Measurements from ENCODE around the gene TSC1. TPM values are rescaled to one million over a fixed set of nuclear protein-coding genes. Genes with fewer than 3 reads are reported as not detected.

The TSC1 gene
- 129 TPM for total RNA-seq

DNA sequence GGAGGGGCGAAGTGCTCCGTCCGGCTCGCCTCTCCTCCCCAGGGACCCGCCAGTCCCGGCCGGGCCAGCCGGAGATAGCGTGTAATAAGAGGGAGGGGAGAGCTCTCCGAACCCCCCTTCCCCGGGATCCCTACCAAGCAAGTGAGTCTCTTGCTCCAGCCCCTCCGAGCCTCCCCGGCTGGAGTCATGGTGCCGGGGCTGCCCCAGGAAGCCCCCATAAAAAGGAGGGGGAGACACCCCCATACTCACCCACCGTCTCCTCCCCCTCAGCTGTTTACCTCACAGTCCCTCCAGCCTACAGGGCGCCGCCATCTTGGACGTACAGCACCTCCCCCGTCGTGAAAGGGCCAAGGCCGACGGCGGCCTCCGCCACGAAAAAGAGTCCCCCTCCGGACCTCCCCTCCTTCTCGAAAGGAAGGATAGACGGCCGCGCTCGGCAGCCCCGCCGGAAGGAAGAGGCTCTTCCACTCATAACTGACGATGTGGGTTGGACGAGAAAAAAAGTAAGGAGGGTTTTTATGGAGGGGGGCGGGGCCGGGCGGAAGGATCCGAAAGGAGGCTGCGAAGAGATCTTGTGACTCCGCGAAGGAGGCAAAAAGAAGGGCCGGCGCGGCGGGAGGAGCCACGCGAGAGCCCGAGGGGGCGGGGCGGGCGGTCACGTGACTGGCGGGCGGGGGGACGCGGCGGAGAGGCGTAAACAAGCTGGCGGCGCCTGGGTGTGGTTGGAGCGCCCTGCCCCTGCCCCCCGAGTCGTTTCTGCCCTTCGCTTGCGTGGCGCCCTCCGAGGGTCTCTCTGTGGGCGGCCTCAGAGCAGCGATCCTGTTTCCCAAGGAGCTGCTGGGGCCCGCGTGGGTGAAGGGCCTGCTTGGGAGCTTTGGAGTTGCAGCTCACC, at the start of gene TSC1:
TSS of gene TSC1 (minus strand) at position 323 of the 892 bp plus-strand sequence. CDS start 15,744 bp downstream, outside the sequence.

GRCh38 chr9:132978451-132979131, 34.2 kb upstream of the TSC1 start, which contains the start of gene GFI1B:
TSS of gene GFI1B (plus strand) at chr9:132978694. CDS start at chr9:132986679, 7,985 bp downstream.

DNA sequence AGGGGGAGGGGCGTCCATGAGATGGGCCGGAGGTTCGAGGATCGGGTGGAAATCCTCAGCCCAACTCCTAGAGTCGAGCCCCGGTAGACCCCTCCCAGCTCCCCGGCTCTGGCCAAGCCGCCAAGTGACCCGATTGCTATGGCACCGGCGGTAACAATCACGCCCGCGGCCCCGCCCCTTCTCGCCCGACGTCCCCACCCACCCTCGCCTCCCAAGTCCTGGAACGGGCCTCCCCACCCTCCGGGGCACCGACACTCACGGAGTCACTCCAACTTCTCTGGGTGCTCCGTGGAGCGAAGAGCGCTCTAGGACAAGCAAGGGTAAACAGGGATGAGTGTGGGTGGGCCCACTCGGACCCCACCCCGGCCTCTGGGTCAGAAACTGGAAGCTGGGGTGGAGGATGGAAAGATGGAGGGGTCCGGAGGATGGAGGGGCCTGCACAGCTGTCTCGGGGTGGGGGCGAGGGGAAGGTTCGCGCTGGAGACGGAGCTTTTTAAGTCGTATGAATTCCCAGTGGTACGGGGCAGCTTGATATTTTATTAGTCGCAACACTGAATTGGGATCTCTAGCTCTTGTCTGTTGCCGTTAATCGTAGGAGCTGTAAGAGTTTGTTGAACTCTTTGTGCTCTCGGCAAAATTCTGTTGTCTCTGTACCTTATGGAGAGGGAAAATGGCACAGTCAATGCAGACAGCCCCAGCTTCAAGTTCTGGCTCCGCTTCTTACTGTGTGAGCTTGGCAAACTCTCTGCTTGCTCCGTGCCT, 65.5 kb downstream of the TSC1 start, which contains the start of gene SPACA9:
TSS of gene SPACA9 (plus strand) at position 204 of the 762 bp plus-strand sequence. CDS start 5,050 bp downstream, outside the sequence.

DNA sequence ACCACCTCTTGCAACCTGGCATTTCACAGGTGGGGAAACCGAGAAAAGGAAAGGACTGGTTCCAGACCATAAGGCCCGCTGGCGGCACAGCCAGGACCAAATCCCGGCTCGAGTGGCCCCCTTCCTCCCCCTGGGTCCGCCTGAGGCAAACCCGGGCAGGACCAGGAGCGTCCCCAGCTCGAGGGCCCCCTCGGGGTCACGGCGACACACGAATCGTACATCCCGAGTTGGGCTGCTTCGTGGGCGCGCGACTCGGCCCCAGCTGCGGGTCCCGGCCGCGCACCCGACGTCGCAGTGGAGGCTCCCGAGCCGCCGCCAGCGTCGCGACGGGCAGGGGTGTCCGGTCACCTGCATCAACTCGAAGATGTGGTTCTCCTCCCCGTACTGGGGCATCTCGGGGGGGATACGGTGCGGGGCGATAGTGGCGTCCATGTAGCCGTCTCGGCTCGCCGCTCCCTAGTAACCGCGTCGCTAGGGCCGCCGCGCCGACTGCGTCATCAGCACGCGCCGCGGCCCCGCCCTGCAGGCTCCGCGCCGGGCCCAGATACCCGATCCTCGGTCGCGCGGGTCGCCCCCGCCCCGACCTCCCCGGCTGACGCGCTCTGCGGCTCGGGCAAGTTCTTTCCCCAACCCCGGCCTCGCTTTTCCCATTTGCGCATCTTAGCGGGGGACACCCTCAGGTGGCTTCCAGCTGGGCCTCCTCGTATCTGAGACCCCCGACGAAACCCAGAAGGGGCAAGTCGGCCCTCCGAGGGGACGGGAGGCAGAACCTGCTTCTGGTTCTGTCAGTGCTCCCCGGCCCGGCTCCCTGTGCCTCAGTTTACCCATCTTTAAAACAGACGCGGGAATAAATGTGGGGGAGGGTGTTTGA, 66.4 kb downstream of the TSC1 start, which contains the start of gene AK8:
TSS of gene AK8 (minus strand) at position 461 of the 871 bp plus-strand sequence. CDS start at position 432, 29 bp downstream.

Small RNA genes within 50 kb of the gene (small RNA-seq; reads per million reads assigned to genes)
- gene AL593851.1 (ENCODE audit: low replicate concordance) (not detected), gene MIR548AW (ENCODE audit: low replicate concordance) (0.09 reads per million), gene RNU7-21P (ENCODE audit: low replicate concordance) (not detected)

Other genes starting within 250 kb of the TSC1 start
- 1.6 TPM for gene AK8, start 66.3 kb downstream of the TSC1 start, total RNA-seq
- 2.8 TPM for gene SPACA9, start 65.7 kb downstream of the TSC1 start, total RNA-seq
- not detected for gene GFI1B, start 34.1 kb upstream of the TSC1 start, total RNA-seq
- 49.8 TPM for gene GTF3C5, start 86.4 kb upstream of the TSC1 start, total RNA-seq
- 0.31 TPM for gene CEL, start 117.4 kb upstream of the TSC1 start, total RNA-seq
- 196 TPM for gene RALGDS, start 176.6 kb upstream of the TSC1 start, total RNA-seq
- gene GBGT1, start 219.3 kb upstream of the TSC1 start, total RNA-seq = 6.9 TPM

All from parietal lobe (tissue), 2 donors.